Measurements from ENCODE around the gene ATF3. TPM values are rescaled to one million over a fixed set of nuclear protein-coding genes. Genes with fewer than 3 reads are reported as not detected.

Gene ATF3
- total and polyA plus RNA-seq, 2 of the 4 experiments (the other 2 are of a cell fraction), result 9.9 to 12.3 TPM

DNA sequence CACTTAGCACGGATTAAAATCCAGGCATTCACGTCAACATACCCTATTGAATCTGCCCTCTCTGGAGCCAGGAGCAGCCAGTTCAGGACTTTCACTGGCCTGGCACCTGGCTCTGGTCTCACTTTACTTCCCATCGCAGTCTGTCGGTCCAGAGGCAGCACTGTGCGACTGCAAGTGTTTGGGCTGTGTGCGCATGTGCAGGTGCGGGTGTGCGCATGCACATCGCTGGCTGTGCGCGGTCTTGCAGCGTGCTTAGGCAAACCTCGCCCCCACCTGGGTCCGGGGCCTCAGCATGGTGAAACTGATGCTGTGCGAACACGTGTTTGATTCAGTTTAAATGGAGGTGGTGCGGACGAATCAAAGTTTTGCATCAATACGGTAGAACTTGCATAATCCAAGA lies 38.0 kb downstream of the ATF3 start:
- dilution Hi-C loops (cut with HindIII; ENCODE audit: low sequenced_read_pairs, unreplicated experiment), result no loop called here

More for the DNA sequence above, 38.0 kb downstream of the ATF3 start:
- Histone ChIP-seq H2BK120ac (ENCODE audit: low read depth, low read length) (peak overlapping the region; percentile 71), H4K20me1 (ENCODE audit: insufficient read depth, low read length) (no peaks in the 10 kb centered on the region), H3K9ac (ENCODE audit: low read depth, low read length) (no peak overlapping the region), H2AK9ac (replicated peaks; ENCODE audit: low read depth, low read length, poor library complexity) (peak overlapping the region; percentile 87), H3K4me3 (ENCODE audit: insufficient read depth, low read depth, low read length) (no peak overlapping the region), H4K8ac (ENCODE audit: low read depth in 2 of 2, low read length in 2 of 2) (peak overlapping the region in 1 of 2 experiments; percentile 9; a peak in 1 of 4 replicates), H2BK20ac (ENCODE audit: low read depth, low read length) (peak overlapping the region; percentile 50; the same call in 1 of the 2 replicates), H3K4me2 (ENCODE audit: low read depth, low read length) (no peak overlapping the region), H4K91ac (ENCODE audit: insufficient read depth, low read depth, low read length) (peak overlapping the region; percentile 68), H3K4me1 (ENCODE audit: control insufficient read depth, insufficient read depth, low read length) (peaks cover 15% of the 10 kb centered on the region), H2BK15ac (ENCODE audit: low read depth, low read length) (peak overlapping the region; percentile 61; the same call in 2 of the 3 replicates), H2AFZ (replicated peaks; ENCODE audit: low read length, poor library complexity) (peak overlapping the region; percentile 41), H3K18ac (ENCODE audit: low read depth, low read length) (peak overlapping the region; percentile 48), H3K14ac (replicated peaks; ENCODE audit: low read depth, low read length) (peak overlapping the region; percentile 66; the same call in 1 of the 2 replicates), H3K9me3 (ENCODE audit: control insufficient read depth, insufficient read depth, low read length) (no peaks in the 10 kb centered on the region), H2BK5ac (ENCODE audit: low read depth, low read length, poor library complexity, severe bottlenecking) (peak overlapping the region; percentile 62), H3K9me1 (ENCODE audit: insufficient read depth, low read length) (peaks cover 17% of the 10 kb centered on the region), H3K27ac (ENCODE audit: insufficient read depth, low read length) (peak overlapping the region; percentile 53; the same call in 1 of the 2 replicates), H3K27me3 (ENCODE audit: control insufficient read depth, insufficient read depth, low read length) (no peaks in the 10 kb centered on the region), H3K79me1 (ENCODE audit: low read depth in 1 of 2, low read length in 2 of 2) (no peaks in the 10 kb centered on the region), H3K56ac (ENCODE audit: extremely low read depth, insufficient read depth, low read length) (no peak overlapping the region), H4K5ac (ENCODE audit: low read depth, low read length) (peak overlapping the region; percentile 64), H2AK5ac (ENCODE audit: low read depth, low read length) (peak overlapping the region; percentile 64; the same call in 1 of the 2 replicates), H3K4ac (ENCODE audit: low read depth, low read length) (peak overlapping the region; percentile 46), H3K23ac (ENCODE audit: low read depth, low read length) (no peak overlapping the region), H3K36me3 (ENCODE audit: control insufficient read depth, insufficient read depth, low read length) (no peaks in the 10 kb centered on the region)
- ChIA-PET POLR2A (ENCODE audit: unreplicated experiment) (no interaction called here), CTCF (no interaction called here)
- DNase-seq (no peak), ATAC-seq (ENCODE audit: low read depth) (no peak)
- no peak for TF ChIP-seq RCOR1 (IDR thresholded peaks at IDR 0.05; ENCODE audit: insufficient replicate concordance, low read length)
- TF ChIP-seq MAFK (IDR thresholded peaks at IDR 0.05; ENCODE audit: low read depth, low read length), result no peak
- TF ChIP-seq, protein P1, sequence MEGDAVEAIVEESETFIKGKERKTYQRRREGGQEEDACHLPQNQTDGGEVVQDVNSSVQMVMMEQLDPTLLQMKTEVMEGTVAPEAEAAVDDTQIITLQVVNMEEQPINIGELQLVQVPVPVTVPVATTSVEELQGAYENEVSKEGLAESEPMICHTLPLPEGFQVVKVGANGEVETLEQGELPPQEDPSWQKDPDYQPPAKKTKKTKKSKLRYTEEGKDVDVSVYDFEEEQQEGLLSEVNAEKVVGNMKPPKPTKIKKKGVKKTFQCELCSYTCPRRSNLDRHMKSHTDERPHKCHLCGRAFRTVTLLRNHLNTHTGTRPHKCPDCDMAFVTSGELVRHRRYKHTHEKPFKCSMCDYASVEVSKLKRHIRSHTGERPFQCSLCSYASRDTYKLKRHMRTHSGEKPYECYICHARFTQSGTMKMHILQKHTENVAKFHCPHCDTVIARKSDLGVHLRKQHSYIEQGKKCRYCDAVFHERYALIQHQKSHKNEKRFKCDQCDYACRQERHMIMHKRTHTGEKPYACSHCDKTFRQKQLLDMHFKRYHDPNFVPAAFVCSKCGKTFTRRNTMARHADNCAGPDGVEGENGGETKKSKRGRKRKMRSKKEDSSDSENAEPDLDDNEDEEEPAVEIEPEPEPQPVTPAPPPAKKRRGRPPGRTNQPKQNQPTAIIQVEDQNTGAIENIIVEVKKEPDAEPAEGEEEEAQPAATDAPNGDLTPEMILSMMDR (conservative IDR thresholded peaks at IDR 0.05; ENCODE audit: low read depth, low read length), result no peak
- TF ChIP-seq FOS (IDR thresholded peaks at IDR 0.05; ENCODE audit: low read depth, low read length), result no peak
- TF ChIP-seq MXI1 (IDR thresholded peaks at IDR 0.05; ENCODE audit: borderline replicate concordance, low read depth, low read length), result no peak
- no peak for TF ChIP-seq RAD21 (IDR thresholded peaks at IDR 0.05; ENCODE audit: low read length)
- TF ChIP-seq BHLHE40 (IDR thresholded peaks at IDR 0.05; ENCODE audit: low read depth, low read length), result no peak
- TF ChIP-seq CEBPB (IDR thresholded peaks at IDR 0.05; ENCODE audit: low read depth, low read length), result no peak
- TF ChIP-seq, protein P2, sequence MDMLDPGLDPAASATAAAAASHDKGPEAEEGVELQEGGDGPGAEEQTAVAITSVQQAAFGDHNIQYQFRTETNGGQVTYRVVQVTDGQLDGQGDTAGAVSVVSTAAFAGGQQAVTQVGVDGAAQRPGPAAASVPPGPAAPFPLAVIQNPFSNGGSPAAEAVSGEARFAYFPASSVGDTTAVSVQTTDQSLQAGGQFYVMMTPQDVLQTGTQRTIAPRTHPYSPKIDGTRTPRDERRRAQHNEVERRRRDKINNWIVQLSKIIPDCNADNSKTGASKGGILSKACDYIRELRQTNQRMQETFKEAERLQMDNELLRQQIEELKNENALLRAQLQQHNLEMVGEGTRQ (IDR thresholded peaks at IDR 0.05; ENCODE audit: low read depth, low read length), result no peak
- TF ChIP-seq MAZ (IDR thresholded peaks at IDR 0.05; ENCODE audit: borderline replicate concordance, low read depth, low read length), result no peak
- no peak for TF ChIP-seq SMC3 (IDR thresholded peaks at IDR 0.05; ENCODE audit: low read depth, low read length)
- no peak for TF ChIP-seq NFE2L2 (IDR thresholded peaks at IDR 0.05; ENCODE audit: low read depth, low read length)
- no peak for TF ChIP-seq POLR2A (IDR thresholded peaks at IDR 0.05; ENCODE audit: low read depth, low read length)
- 95% methylated on average over 7 of the region's 19 CpGs; no CpG with 5 or more reads in 1 of the 2 experiments for WGBS, 2 experiments (ENCODE audit: extremely low coverage in 2 of 2, insufficient read length in 1 of 2)
- no TSS peak for BruUV-seq (replicated peaks)
- in situ Hi-C loops (cut with MboI; ENCODE audit: low sequenced_read_pairs), result no loop called here
- intact Hi-C loops (cut with micrococcal nuclease), result loop anchor here (5.0 kb wide), 1 partner anchor 34 kb away; no protein-coding TSS in a partner anchor
